ENCODE data around the gene ADK. TPM values are rescaled to one million over a fixed set of nuclear protein-coding genes. Genes with fewer than 3 reads are reported as not detected.

The ADK gene
- total RNA-seq, 1 donor from 2014 or later = 47.4 TPM

DNA sequence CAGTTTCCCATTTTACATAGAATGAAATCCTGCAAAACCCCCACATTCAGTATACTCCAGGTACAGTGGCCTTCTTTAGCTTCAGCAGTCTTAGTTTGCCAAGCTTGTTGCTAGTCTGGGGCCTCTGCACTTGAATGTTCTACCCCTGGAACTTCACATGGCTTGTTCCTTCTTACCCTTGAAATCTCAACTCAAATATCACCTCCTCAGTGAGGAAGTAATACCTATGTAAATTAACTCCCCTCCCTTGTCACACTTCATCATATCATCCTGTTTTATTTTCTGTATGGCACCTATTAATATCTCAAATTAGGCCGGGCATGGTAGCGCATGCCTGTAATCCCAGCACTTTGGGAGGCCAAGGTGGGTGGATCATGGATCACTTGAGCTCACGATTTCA, 511.6 kb downstream of the ADK start:
- Mint-ChIP-seq H3K4me1 (ENCODE audit: low read depth) (no peaks in the 10 kb centered on the region), H3K4me3 (no peak overlapping the region), H3K36me3 (ENCODE audit: low read depth) (no peaks in the 10 kb centered on the region), H3K27ac (no peak overlapping the region), H3K27me3 (ENCODE audit: insufficient read depth) (no peaks in the 10 kb centered on the region), H3K9me3 (no peaks in the 10 kb centered on the region)
- no peak for DNase-seq (ENCODE audit: low spot score)
- intact Hi-C loops (cut with micrococcal nuclease) = no loop called here

DNA sequence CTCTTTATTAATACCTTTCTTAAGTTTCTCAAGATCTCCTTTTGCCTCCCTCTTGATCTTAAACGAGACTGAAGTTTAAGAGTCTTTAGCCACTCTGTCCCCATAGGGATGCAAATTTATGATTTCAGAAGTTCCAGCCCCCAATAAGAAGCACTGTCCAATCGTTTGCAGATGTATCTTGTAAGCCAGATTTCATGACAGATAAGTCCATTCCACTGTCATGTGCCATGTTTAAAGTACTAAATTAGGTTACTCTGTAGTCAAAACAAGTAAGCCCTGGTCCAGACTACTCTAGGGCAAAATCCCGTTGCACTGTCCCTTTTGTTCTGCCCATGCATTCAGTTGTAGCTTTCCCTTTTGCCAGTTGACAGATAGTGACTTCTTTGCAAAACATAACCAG, 518.2 kb downstream of the ADK start:
- H3K27me3 Mint-ChIP-seq (ENCODE audit: insufficient read depth) = no peaks in the 10 kb centered on the region
- H3K4me3 Mint-ChIP-seq = no peak overlapping the region
- no peak overlapping the region for H3K27ac Mint-ChIP-seq
- H3K9me3 Mint-ChIP-seq = peaks cover 6% of the 10 kb centered on the region
- H3K4me1 Mint-ChIP-seq (ENCODE audit: low read depth) = no peaks in the 10 kb centered on the region
- no peak for DNase-seq (ENCODE audit: low spot score)
- peaks cover 16% of the 10 kb centered on the region for H3K36me3 Mint-ChIP-seq (ENCODE audit: low read depth)
- intact Hi-C loops (cut with micrococcal nuclease) = no loop called here

- Mint-ChIP-seq H3K9me3 (peaks cover 6% of the 10 kb centered on the region), H3K4me3 (no peak overlapping the region), H3K27ac (no peak overlapping the region), H3K4me1 (ENCODE audit: low read depth) (no peaks in the 10 kb centered on the region), H3K27me3 (ENCODE audit: insufficient read depth) (no peaks in the 10 kb centered on the region), H3K36me3 (ENCODE audit: low read depth) (peaks cover 26% of the 10 kb centered on the region)
- intact Hi-C loops (cut with micrococcal nuclease) = no loop called here
- no peak for DNase-seq (ENCODE audit: low spot score)
Observed at GRCh38 chr10:74671716-74672115, 520.7 kb downstream of the ADK start.

GRCh38 chr10:74672430-74673165, 521.6 kb downstream of the ADK start:
- Mint-ChIP-seq H3K9me3 (peaks cover 6% of the 10 kb centered on the region), H3K27ac (no peak overlapping the region), H3K4me1 (ENCODE audit: low read depth) (no peaks in the 10 kb centered on the region), H3K36me3 (ENCODE audit: low read depth) (peaks cover 30% of the 10 kb centered on the region), H3K4me3 (no peak overlapping the region), H3K27me3 (ENCODE audit: insufficient read depth) (no peaks in the 10 kb centered on the region)
- intact Hi-C loops (cut with micrococcal nuclease) = no loop called here
- no peak for DNase-seq (ENCODE audit: low spot score)

GRCh38 chr10:74674927-74675326, 523.9 kb downstream of the ADK start:
- no peak overlapping the region for H3K4me3 Mint-ChIP-seq
- intact Hi-C loops (cut with micrococcal nuclease) = no loop called here
- peaks cover 6% of the 10 kb centered on the region for H3K9me3 Mint-ChIP-seq
- peaks cover 32% of the 10 kb centered on the region for H3K36me3 Mint-ChIP-seq (ENCODE audit: low read depth)
- no peaks in the 10 kb centered on the region for H3K4me1 Mint-ChIP-seq (ENCODE audit: low read depth)
- no peak overlapping the region for H3K27ac Mint-ChIP-seq
- no peaks in the 10 kb centered on the region for H3K27me3 Mint-ChIP-seq (ENCODE audit: insufficient read depth)
- DNase-seq (ENCODE audit: low spot score) = no peak

DNA sequence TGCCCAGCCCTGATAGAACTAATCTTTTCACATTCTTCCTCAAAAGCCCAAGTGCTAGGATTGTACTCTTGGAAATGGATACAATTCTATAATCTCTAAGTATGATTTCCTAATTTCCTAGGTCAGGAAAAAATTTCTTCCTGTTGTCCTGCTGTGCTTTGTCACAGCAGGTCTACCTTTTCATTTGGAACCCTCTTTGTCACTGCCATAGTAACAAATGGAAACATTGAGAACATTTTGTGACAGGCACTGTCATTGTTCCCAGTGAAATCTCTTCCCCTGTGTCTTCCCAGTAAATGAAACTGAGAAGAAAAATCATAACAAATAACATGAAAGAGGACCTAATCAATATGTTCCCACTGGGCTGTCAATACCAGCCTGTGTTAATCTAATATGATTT, 524.5 kb downstream of the ADK start:
- Mint-ChIP-seq H3K27ac (no peak overlapping the region), H3K4me3 (no peak overlapping the region), H3K9me3 (peaks cover 6% of the 10 kb centered on the region), H3K27me3 (ENCODE audit: insufficient read depth) (no peaks in the 10 kb centered on the region), H3K4me1 (ENCODE audit: low read depth) (no peaks in the 10 kb centered on the region), H3K36me3 (ENCODE audit: low read depth) (peaks cover 31% of the 10 kb centered on the region)
- intact Hi-C loops (cut with micrococcal nuclease) = no loop called here
- no peak for DNase-seq (ENCODE audit: low spot score)

DNA sequence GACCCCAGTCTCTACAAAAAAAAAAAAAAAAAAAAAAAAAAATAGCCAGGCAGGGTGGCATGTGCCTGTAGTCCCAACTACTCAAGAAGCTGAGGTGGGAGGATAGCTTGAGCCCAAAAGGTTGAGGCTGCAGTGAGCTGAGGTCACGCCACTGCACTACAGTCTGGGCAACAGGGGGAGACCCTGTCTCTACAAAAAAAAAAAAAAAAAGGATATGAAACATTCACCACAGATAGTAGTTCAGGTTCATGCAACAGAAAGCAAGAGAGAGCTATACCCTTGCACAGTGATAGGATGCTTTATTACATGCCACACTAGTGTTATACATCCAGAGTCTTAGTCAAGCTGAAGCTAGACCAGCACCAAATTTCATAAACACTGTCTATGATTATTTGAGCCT, 526.9 kb downstream of the ADK start:
- H3K9me3 Mint-ChIP-seq = peaks cover 3% of the 10 kb centered on the region
- no peak for DNase-seq (ENCODE audit: low spot score)
- H3K27me3 Mint-ChIP-seq (ENCODE audit: insufficient read depth) = no peaks in the 10 kb centered on the region
- peaks cover 27% of the 10 kb centered on the region for H3K36me3 Mint-ChIP-seq (ENCODE audit: low read depth)
- no peak overlapping the region for H3K27ac Mint-ChIP-seq
- H3K4me3 Mint-ChIP-seq = no peak overlapping the region
- intact Hi-C loops (cut with micrococcal nuclease) = no loop called here
- H3K4me1 Mint-ChIP-seq (ENCODE audit: low read depth) = peaks cover 5% of the 10 kb centered on the region

DNA sequence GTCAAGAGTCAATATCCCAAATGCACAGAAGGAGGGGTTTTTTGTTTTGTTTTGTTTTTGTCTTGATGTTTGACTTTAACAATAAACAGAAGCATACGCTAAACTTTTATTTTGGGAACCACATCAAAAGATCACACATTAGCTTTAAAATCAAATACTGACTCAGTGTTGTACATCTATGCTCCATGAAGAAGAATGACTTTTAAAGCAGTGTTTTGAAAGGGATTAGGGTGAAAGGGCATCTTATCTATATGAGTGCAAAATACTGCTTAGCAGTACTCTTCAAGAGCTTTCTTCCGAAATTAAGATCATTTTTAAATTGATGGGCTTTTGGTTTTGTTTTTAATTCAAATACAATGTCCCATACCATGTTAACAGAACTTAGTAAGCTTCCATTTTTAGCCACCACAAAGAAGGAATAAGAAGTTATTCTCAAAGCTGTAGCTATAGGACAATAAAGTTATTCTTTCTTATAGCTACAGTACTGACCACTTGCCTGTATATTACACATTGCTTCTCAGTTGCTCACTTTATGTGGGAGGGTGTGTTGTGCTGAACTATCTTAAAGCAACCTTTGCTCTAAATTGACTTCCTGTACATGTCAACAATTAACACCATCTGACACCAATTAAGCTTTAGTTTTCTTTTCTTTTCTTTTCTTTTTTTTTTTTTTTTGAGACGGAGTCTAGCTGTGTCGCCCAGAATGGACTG, 531.1 kb downstream of the ADK start:
- H3K27ac Mint-ChIP-seq = no peak overlapping the region

DNA sequence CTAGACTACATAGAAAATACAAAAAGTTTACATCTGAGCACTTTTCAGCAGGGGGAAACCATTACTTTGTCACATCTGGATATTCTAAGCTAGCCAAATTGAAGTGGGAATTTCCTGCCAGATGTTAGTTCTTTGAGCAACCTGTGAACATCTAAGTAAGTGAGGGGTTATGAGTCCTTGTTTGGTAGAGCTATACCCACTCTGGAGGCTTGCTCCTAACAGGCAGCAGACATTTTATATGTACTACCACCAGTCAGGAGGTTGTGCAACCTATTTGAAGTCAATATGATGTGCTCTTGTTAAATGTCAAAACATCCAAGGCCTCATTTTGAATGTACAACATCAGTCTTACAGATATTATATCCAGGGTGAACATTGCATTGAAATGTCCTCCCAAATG, 532.0 kb downstream of the ADK start:
- intact Hi-C loops (cut with micrococcal nuclease) = no loop called here
- no peaks in the 10 kb centered on the region for H3K27me3 Mint-ChIP-seq (ENCODE audit: insufficient read depth)
- no peaks in the 10 kb centered on the region for H3K9me3 Mint-ChIP-seq
- peaks cover 5% of the 10 kb centered on the region for H3K4me1 Mint-ChIP-seq (ENCODE audit: low read depth)
- peaks cover 7% of the 10 kb centered on the region for H3K36me3 Mint-ChIP-seq (ENCODE audit: low read depth)
- no peak overlapping the region for H3K4me3 Mint-ChIP-seq
- DNase-seq (ENCODE audit: low spot score) = no peak
- no peak overlapping the region for H3K27ac Mint-ChIP-seq

More for the DNA sequence above, 531.1 kb downstream of the ADK start:
- H3K4me3 Mint-ChIP-seq = no peak overlapping the region
- H3K4me1 Mint-ChIP-seq (ENCODE audit: low read depth) = peaks cover 5% of the 10 kb centered on the region
- intact Hi-C loops (cut with micrococcal nuclease) = no loop called here
- peaks cover 8% of the 10 kb centered on the region for H3K36me3 Mint-ChIP-seq (ENCODE audit: low read depth)
- no peaks in the 10 kb centered on the region for H3K9me3 Mint-ChIP-seq
- DNase-seq (ENCODE audit: low spot score) = no peak
- no peaks in the 10 kb centered on the region for H3K27me3 Mint-ChIP-seq (ENCODE audit: insufficient read depth)

DNA sequence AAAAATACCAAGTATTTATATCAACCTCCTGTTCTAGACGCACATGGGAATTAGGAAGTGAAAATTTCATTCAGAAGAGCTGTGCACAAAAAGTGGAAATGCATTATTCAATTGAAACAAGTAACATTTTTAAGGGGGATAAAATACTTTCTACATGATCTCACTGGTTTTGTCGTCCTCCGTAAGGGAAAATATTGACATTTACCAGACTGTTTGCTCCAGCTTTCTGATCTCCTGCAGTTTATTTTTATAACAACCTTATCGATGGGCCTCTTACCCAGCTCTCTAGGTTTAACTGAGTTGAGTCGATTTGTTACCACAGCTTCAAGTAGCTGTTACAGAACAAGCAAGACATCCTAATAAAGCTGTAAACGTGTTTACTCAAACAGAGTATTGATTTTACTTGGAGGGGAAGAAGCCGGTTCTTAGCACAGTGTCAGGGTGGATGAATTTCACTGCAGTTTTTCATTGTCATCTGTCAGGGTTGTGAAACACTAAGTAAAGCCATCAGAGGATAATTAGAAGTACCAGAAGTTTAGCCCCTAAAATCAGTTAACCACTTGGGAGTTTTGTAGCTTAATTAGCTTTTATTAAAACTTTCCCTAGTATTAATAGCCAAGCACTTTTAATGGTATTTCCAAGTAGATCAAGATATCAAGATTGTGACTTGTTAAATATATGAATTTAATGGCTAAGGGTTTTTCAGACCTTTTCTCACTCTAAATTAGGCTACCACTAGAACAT, 532.8 kb downstream of the ADK start:
- H3K9me3 Mint-ChIP-seq = no peaks in the 10 kb centered on the region
- peaks cover 6% of the 10 kb centered on the region for H3K36me3 Mint-ChIP-seq (ENCODE audit: low read depth)
- intact Hi-C loops (cut with micrococcal nuclease) = no loop called here
- no peak overlapping the region for H3K27ac Mint-ChIP-seq
- DNase-seq (ENCODE audit: low spot score) = no peak
- no peak overlapping the region for H3K4me3 Mint-ChIP-seq
- H3K4me1 Mint-ChIP-seq (ENCODE audit: low read depth) = peaks cover 5% of the 10 kb centered on the region
- H3K27me3 Mint-ChIP-seq (ENCODE audit: insufficient read depth) = no peaks in the 10 kb centered on the region

DNA sequence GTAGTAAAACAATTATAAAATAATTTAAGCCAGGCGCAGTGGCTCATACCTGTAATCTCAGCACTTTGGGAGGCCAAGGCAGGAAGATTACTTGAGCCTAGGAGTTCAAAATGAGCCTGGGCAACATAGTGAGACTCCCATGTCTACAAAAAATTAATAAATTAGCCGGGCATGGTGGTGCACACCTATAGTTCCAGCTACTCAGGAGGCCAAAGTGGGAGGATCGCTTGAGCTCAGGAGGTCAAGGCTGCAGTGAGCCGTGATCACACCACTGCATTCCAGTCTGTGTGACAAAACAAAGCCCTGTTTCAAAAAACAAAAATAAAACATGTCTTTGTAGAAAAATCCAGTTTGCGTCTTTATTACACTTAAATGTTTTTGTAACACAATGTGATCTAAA, 533.4 kb downstream of the ADK start:
- Mint-ChIP-seq H3K36me3 (ENCODE audit: low read depth) (peaks cover 6% of the 10 kb centered on the region), H3K27ac (no peak overlapping the region), H3K27me3 (ENCODE audit: insufficient read depth) (no peaks in the 10 kb centered on the region), H3K4me1 (ENCODE audit: low read depth) (peaks cover 5% of the 10 kb centered on the region), H3K4me3 (no peak overlapping the region), H3K9me3 (no peaks in the 10 kb centered on the region)
- intact Hi-C loops (cut with micrococcal nuclease) = no loop called here
- DNase-seq (ENCODE audit: low spot score) = no peak

DNA sequence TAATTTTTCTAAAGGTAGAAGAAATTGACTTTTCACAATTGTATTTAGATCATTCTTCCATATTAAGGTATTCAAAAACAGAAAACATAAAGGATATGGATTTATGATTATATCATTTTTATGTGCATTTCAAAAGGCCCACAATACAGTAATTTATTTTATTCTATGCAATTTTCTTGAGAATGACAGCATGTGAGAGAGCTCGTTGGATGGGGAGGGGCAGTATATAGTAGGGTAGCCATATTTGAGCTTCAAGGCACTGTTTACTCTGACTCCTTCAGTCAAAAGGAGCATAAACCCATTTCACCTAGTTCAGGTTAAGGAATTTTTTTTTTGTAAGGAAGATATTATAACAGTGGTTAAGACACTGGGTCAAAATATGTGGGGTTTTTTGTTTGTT, 534.5 kb downstream of the ADK start:
- no peak for DNase-seq (ENCODE audit: low spot score)
- Mint-ChIP-seq H3K4me3 (no peak overlapping the region), H3K4me1 (ENCODE audit: low read depth) (peaks cover 5% of the 10 kb centered on the region), H3K27ac (no peak overlapping the region), H3K27me3 (ENCODE audit: insufficient read depth) (no peaks in the 10 kb centered on the region), H3K9me3 (no peaks in the 10 kb centered on the region), H3K36me3 (ENCODE audit: low read depth) (peaks cover 6% of the 10 kb centered on the region)
- intact Hi-C loops (cut with micrococcal nuclease) = no loop called here

DNA sequence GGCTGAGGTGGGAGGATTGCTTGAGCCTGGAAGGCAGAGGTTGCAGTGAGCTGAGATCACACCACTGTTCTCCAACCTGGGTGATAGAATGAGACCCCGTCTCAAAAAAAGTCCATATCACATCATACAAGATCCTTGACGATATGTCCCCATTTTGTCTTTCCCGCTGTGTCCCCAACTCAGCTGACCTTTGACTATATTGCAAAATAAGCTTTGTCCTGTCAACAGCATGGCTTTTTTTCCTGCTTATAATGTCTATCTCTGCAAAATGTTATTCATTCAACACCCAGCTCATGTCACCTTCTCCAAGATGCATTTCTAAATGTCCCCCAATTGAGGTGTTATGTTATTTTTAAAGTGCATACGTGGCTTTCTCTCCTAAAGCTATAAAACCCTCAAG, 539.4 kb downstream of the ADK start:
- no peaks in the 10 kb centered on the region for H3K9me3 Mint-ChIP-seq
- H3K27ac Mint-ChIP-seq = no peak overlapping the region
- intact Hi-C loops (cut with micrococcal nuclease) = no loop called here
- H3K27me3 Mint-ChIP-seq (ENCODE audit: insufficient read depth) = no peaks in the 10 kb centered on the region
- DNase-seq (ENCODE audit: low spot score) = no peak
- no peaks in the 10 kb centered on the region for H3K4me1 Mint-ChIP-seq (ENCODE audit: low read depth)
- H3K4me3 Mint-ChIP-seq = no peak overlapping the region
- H3K36me3 Mint-ChIP-seq (ENCODE audit: low read depth) = peaks cover 8% of the 10 kb centered on the region

All from activated T-helper 1 cell treated with anti-CD3 and anti-CD28 coated beads, Interleukin-12 subunit alpha, Interleukin-12 subunit beta, Interleukin-2, Interleukin-4 antibody, amounts not matched to agents 30 ng/mL and 10 ng/mL and 1 ng/mL, durations not matched to agents 14 hours and 24 hours and 36 hours (primary cell).